ENCODE results near the gene TOP2A.
"Not testable (repeated sequence)": the region's sequence is repeated elsewhere in the genome, so short reads cannot be mapped to it uniquely, and the experiment has no call there.

TOP2A gene

GRCh38 chr17:40375786-40376185 is 41.9 kb downstream of the TOP2A start:
- not testable (repeated sequence) for H3K18ac ChIP-seq (ENCODE audit: low read depth in 1 of 2, low read length in 2 of 2); H3K9ac ChIP-seq (ENCODE audit: low read length); H4K8ac ChIP-seq (ENCODE audit: low read length); H3K4me2 ChIP-seq (ENCODE audit: low read length, poor library complexity, severe bottlenecking); H2AFZ ChIP-seq (ENCODE audit: low read depth, low read length); H2BK5ac ChIP-seq (ENCODE audit: low read depth, low read length, poor library complexity, severe bottlenecking); H3K79me1 ChIP-seq (replicated peaks; ENCODE audit: low read length, poor library complexity, severe bottlenecking); H3K14ac ChIP-seq (ENCODE audit: low read length in 2 of 2); H2BK120ac ChIP-seq (ENCODE audit: low read depth, low read length); H2BK12ac ChIP-seq (ENCODE audit: low read length in 2 of 2); H3K36me3 ChIP-seq (ENCODE audit: control insufficient read depth in 1 of 2, insufficient read depth in 2 of 2, low read depth in 1 of 2, low read length in 2 of 2); H2BK15ac ChIP-seq (ENCODE audit: low read depth, poor library complexity, severe bottlenecking); H3K4me3 ChIP-seq (ENCODE audit: insufficient read depth in 1 of 2, low read depth in 1 of 2, low read length in 2 of 2); H3K9me3 ChIP-seq (ENCODE audit: control insufficient read depth, low read length); H3K4me1 ChIP-seq (ENCODE audit: control insufficient read depth, insufficient read depth, low read depth, low read length); H3K27ac ChIP-seq (ENCODE audit: low read length, poor library complexity, severe bottlenecking); H2AK5ac ChIP-seq (ENCODE audit: low read length, severe bottlenecking); H3K23ac ChIP-seq (ENCODE audit: low read length in 2 of 2); H3K27me3 ChIP-seq (ENCODE audit: control insufficient read depth in 1 of 2, insufficient read depth in 1 of 2, low read length in 2 of 2); H4K91ac ChIP-seq (ENCODE audit: low read length); DNase-seq; H3K4ac ChIP-seq (ENCODE audit: low read depth in 1 of 2, low read length in 2 of 2)
- WGBS, result 91% methylated on average over 21 of the region's 21 CpGs

- Histone ChIP-seq H4K91ac (ENCODE audit: low read length) (no peak overlapping the region), H2BK5ac (ENCODE audit: low read depth, low read length, poor library complexity, severe bottlenecking) (no peak overlapping the region), H3K14ac (ENCODE audit: low read length in 2 of 2) (no peak overlapping the region), H3K18ac (ENCODE audit: low read depth in 1 of 2, low read length in 2 of 2) (no peak overlapping the region), H2AFZ (ENCODE audit: low read depth, low read length) (no peak overlapping the region), H3K4me2 (ENCODE audit: low read length, poor library complexity, severe bottlenecking) (no peak overlapping the region), H3K4me3 (ENCODE audit: insufficient read depth in 1 of 2, low read depth in 1 of 2, low read length in 2 of 2) (no peak overlapping the region), H3K4me1 (ENCODE audit: control insufficient read depth, insufficient read depth, low read depth, low read length) (no peaks in the 10 kb centered on the region), H3K27me3 (ENCODE audit: control insufficient read depth in 1 of 2, insufficient read depth in 1 of 2, low read length in 2 of 2) (peaks cover 0 to 4% of the 10 kb centered on the region in 2 experiments), H2BK12ac (ENCODE audit: low read length in 2 of 2) (no peak overlapping the region), H3K36me3 (ENCODE audit: control insufficient read depth in 1 of 2, insufficient read depth in 2 of 2, low read depth in 1 of 2, low read length in 2 of 2) (no peaks in the 10 kb centered on the region), H3K4ac (ENCODE audit: low read depth in 1 of 2, low read length in 2 of 2) (no peak overlapping the region), H2AK5ac (ENCODE audit: low read length, severe bottlenecking) (no peak overlapping the region), H3K9ac (ENCODE audit: low read length) (no peak overlapping the region), H3K79me1 (replicated peaks; ENCODE audit: low read length, poor library complexity, severe bottlenecking) (no peaks in the 10 kb centered on the region), H2BK120ac (ENCODE audit: low read depth, low read length) (no peak overlapping the region), H3K27ac (ENCODE audit: low read length, poor library complexity, severe bottlenecking) (no peak overlapping the region), H2BK15ac (ENCODE audit: low read depth, poor library complexity, severe bottlenecking) (no peak overlapping the region), H3K9me3 (ENCODE audit: control insufficient read depth, low read length) (no peaks in the 10 kb centered on the region), H4K8ac (ENCODE audit: low read length) (no peak overlapping the region), H3K23ac (ENCODE audit: low read length in 2 of 2) (no peak overlapping the region)
- no peak for DNase-seq
- WGBS, result 92% methylated on average over 10 of the region's 14 CpGs
Measured at GRCh38 chr17:40374821-40375498, 42.7 kb downstream of the TOP2A start.

- Histone ChIP-seq H2BK15ac (ENCODE audit: low read depth, poor library complexity, severe bottlenecking) (no peak overlapping the region), H2AFZ (ENCODE audit: low read depth, low read length) (no peak overlapping the region), H3K9ac (ENCODE audit: low read length) (no peak overlapping the region), H3K9me3 (ENCODE audit: control insufficient read depth, low read length) (no peaks in the 10 kb centered on the region), H4K91ac (ENCODE audit: low read length) (no peak overlapping the region), H3K4me2 (ENCODE audit: low read length, poor library complexity, severe bottlenecking) (no peak overlapping the region), H3K4me3 (ENCODE audit: insufficient read depth in 1 of 2, low read depth in 1 of 2, low read length in 2 of 2) (no peak overlapping the region), H3K23ac (ENCODE audit: low read length in 2 of 2) (no peak overlapping the region), H4K8ac (ENCODE audit: low read length) (no peak overlapping the region), H3K36me3 (ENCODE audit: control insufficient read depth in 1 of 2, insufficient read depth in 2 of 2, low read depth in 1 of 2, low read length in 2 of 2) (no peaks in the 10 kb centered on the region), H3K18ac (ENCODE audit: low read depth in 1 of 2, low read length in 2 of 2) (no peak overlapping the region), H2BK120ac (ENCODE audit: low read depth, low read length) (no peak overlapping the region), H3K14ac (ENCODE audit: low read length in 2 of 2) (no peak overlapping the region), H2BK5ac (ENCODE audit: low read depth, low read length, poor library complexity, severe bottlenecking) (no peak overlapping the region), H3K27ac (ENCODE audit: low read length, poor library complexity, severe bottlenecking) (no peak overlapping the region), H3K4ac (ENCODE audit: low read depth in 1 of 2, low read length in 2 of 2) (no peak overlapping the region), H2BK12ac (ENCODE audit: low read length in 2 of 2) (no peak overlapping the region), H3K4me1 (ENCODE audit: control insufficient read depth, insufficient read depth, low read depth, low read length) (no peaks in the 10 kb centered on the region), H2AK5ac (ENCODE audit: low read length, severe bottlenecking) (no peak overlapping the region), H3K79me1 (replicated peaks; ENCODE audit: low read length, poor library complexity, severe bottlenecking) (no peaks in the 10 kb centered on the region), H3K27me3 (ENCODE audit: control insufficient read depth in 1 of 2, insufficient read depth in 1 of 2, low read length in 2 of 2) (peaks cover 0 to 4% of the 10 kb centered on the region in 2 experiments)
- WGBS, result 87% methylated on average over 7 of the region's 8 CpGs
- no peak for DNase-seq
Measured at GRCh38 chr17:40373999-40374398, 43.7 kb downstream of the TOP2A start.

- Histone ChIP-seq H3K36me3 (ENCODE audit: control insufficient read depth in 1 of 2, insufficient read depth in 2 of 2, low read depth in 1 of 2, low read length in 2 of 2) (no peaks in the 10 kb centered on the region), H3K23ac (ENCODE audit: low read length in 2 of 2) (no peak overlapping the region), H3K4me2 (ENCODE audit: low read length, poor library complexity, severe bottlenecking) (no peak overlapping the region), H2BK12ac (ENCODE audit: low read length in 2 of 2) (no peak overlapping the region), H2AK5ac (ENCODE audit: low read length, severe bottlenecking) (no peak overlapping the region), H2AFZ (ENCODE audit: low read depth, low read length) (no peak overlapping the region), H4K8ac (ENCODE audit: low read length) (no peak overlapping the region), H3K4ac (ENCODE audit: low read depth in 1 of 2, low read length in 2 of 2) (no peak overlapping the region), H2BK120ac (ENCODE audit: low read depth, low read length) (no peak overlapping the region), H3K4me1 (ENCODE audit: control insufficient read depth, insufficient read depth, low read depth, low read length) (no peaks in the 10 kb centered on the region), H4K91ac (ENCODE audit: low read length) (no peak overlapping the region), H3K14ac (ENCODE audit: low read length in 2 of 2) (no peak overlapping the region), H2BK15ac (ENCODE audit: low read depth, poor library complexity, severe bottlenecking) (no peak overlapping the region), H3K27ac (ENCODE audit: low read length, poor library complexity, severe bottlenecking) (no peak overlapping the region), H3K79me1 (replicated peaks; ENCODE audit: low read length, poor library complexity, severe bottlenecking) (no peaks in the 10 kb centered on the region), H2BK5ac (ENCODE audit: low read depth, low read length, poor library complexity, severe bottlenecking) (no peak overlapping the region), H3K4me3 (ENCODE audit: insufficient read depth in 1 of 2, low read depth in 1 of 2, low read length in 2 of 2) (no peak overlapping the region), H3K18ac (ENCODE audit: low read depth in 1 of 2, low read length in 2 of 2) (no peak overlapping the region), H3K9ac (ENCODE audit: low read length) (no peak overlapping the region), H3K9me3 (ENCODE audit: control insufficient read depth, low read length) (no peaks in the 10 kb centered on the region), H3K27me3 (ENCODE audit: control insufficient read depth in 1 of 2, insufficient read depth in 1 of 2, low read length in 2 of 2) (peaks cover 0 to 4% of the 10 kb centered on the region in 2 experiments)
- peak; percentile 82 for DNase-seq
- 82% methylated on average over 2 of the region's 4 CpGs for WGBS
Measured at GRCh38 chr17:40373324-40373723, 44.4 kb downstream of the TOP2A start.
